GM18907 (cell line): ENCODE results near the gene BICRA.
A peak's percentile ranks its signal among the peaks of the same experiment; 100 is the strongest.

Experiments used
- ATAC-seq: cut with Tn5 transposase; IDR thresholded peaks from one replicate; pipeline ENCODE4 v1.9.1; 2021; ENCODE audit warnings: mild to moderate bottlenecking, moderate library complexity; ENCODE audit not compliant: unreplicated experiment

Gene BICRA

DNA sequence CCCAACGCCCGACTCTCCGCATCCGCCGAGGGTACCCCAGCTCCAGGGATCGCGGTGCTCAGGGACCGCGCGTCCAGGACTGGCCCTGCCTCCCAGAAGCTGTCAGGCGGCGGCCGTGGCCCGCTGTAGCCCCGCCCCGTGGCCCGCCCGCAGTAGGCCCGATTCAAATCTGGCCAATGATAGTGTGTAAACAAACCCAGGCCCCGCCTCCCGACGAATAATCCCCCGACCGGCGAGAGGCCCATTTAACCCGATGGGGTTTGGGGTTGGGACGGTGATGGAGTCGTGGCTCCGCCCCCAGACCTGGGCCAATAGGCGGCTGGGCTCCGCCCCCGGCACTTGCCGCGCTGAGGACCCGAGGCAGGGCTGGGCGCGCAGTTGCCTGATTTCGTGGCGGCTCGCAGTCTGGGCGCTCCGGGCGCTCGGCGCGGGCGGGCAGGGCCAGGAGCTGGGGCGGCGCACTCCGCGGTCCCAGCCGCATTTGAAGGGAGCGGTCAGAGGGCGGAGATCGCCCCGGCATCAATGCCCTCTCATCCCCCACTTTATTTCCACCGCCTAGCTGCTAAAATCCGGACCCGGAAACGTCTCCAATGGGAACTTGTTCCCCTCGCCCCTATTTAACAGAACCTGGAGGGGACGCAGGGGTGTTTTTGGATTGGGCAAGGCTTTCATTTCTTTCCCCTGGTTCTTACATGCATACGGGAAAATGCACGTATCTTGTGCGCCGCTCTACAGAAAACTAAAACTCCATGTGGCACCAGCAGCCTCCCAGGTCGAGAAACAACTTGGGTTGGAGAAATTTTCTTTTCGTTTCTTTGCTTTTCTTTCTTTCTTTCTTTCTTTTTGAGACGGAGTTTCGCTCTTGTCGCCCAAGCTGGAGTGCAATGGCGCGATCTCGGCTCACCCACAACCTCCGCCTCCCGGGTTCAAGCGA lies 8.4 kb upstream of the BICRA start:
- ATAC-seq = peak; percentile 91

DNA sequence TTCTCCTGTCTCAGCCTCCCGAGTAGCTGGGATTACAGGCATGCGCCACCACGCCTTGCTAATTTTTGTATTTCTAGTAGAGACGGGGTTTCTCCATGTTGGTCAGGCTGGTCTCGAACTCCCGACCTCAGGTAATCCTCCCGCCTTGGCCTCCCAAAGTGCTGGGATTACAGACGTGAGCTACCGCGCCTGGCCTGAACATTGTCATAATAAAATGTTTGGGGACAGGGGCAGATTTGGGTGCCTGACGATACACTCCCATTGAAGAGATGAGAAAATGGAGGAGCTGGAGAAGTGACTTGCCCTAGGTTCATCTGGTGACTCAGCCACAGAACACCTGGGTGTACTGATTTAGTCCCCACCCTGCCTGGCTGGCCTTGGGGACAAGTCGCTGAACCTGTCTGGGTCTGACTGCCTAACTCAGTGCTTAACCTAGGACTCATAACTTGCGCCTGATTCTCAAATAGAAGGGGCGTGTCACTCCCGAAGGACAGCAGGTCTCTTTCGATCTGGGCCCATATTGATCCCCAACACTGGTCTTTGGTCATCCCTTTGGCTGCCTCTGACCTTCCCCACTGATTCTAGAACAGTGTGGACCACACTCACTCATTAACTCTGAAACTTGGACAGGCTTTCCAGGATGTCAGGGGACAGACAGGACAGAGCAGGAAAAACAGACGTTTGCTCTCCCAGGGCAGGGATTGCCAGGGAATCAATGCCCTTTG lies 7.6 kb upstream of the BICRA start:
- ATAC-seq = no peak

DNA sequence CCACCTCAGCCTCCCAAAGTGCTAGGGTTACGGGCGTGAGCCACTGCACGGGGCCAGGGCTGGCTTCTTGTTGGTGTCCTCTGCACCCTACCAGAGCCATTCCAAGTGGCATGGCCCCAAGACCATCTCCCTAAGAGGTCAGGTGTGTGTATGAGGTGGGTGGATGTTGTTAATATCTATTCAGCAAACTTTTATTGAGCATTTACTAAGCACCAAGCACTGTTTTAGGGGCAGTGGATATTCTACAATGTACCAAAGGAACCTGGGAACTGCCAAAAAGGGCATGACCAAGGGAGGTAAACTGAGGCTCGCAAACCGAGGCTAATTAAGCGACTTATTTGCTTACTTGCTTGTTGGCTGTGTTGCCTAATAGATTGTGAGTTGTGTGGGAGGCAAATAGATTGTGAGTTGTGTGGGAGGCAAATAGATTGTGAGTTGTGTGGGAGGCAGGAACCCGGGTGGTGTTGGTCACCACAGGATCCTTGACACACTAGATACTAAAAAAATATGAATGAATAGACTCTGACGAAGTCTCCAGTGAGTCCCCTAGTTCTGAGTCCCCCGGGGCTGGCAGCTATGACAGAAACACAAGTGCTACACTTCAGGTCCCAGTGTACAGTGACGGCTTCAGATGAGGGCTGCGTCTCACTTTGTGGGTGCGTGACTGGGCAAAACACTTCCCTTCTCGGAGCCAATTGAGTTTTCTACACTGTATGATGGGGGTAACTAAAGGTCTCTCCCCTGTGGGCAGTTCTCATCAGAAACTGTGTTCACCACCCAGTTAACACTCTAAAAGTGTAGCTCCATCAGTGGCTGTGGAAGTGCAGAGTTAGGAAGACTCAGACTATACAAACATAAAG lies 5.0 kb upstream of the BICRA start:
- no peak for ATAC-seq

DNA sequence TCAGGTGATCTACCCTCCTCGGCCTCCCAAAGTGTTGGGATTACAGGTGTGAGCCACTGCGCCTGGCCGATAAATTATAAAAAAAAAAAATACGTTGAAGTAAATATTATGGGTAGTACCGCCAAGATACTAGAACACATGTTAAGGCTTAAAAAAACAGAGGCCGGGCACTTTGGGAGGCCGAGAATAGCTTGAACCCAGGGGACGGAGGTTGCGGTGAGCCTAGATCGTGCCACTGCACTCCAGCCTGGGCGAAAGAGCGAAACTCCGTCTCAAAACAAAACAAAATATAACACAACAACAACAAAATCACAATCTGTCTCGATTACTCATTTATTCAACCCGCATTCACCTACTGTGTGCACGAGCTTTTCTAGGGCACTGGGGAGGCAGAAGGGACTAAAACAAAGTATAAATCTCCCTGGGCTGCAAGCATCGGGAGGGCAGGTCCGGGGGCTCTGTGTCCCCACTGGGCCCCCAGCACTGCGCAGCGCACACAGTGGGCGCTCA lies 1.3 kb upstream of the BICRA start:
- ATAC-seq = no peak

DNA sequence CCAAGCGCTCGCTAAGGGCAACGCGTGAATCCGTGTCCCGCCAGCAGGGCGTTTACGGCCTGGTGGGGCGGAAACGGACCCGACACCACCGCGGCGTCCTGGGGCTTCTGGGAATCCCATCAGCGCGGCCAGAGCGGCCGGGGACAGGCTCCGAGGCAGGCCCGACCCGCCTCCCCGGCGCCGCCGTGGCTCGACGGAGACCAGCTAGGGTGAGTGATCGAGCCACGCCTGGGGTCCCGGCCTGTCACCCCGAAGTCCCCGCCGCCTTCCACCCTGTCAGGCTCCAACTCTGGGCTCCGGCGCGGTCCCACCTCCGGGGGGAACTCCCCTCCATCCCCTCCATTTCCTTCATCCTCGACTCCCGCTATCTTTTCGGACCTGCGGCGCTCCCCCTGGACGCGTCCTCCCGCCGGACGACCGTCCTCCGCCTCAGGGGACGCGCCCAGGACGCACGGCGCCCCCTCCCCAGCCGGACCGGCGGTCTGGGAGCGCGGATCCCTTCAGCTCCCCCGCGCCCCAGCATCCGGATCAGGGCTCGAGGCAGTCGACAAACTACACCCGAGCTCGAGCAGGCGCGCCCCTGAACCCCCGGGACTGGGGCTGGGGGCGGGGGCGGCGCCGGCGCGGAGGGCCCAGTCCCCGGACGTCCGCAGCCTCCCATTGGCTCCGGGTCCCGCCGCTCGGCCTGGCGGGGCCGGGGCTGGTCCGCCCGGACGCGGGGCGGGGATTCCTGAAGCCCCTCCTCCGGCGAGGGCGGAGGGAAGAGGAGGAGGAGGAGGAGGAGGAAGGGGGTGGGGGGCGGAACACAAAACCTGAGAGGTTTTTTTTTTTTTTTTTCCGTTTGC lies 638 bp upstream of the BICRA start:
- peak; percentile 79 for ATAC-seq

DNA sequence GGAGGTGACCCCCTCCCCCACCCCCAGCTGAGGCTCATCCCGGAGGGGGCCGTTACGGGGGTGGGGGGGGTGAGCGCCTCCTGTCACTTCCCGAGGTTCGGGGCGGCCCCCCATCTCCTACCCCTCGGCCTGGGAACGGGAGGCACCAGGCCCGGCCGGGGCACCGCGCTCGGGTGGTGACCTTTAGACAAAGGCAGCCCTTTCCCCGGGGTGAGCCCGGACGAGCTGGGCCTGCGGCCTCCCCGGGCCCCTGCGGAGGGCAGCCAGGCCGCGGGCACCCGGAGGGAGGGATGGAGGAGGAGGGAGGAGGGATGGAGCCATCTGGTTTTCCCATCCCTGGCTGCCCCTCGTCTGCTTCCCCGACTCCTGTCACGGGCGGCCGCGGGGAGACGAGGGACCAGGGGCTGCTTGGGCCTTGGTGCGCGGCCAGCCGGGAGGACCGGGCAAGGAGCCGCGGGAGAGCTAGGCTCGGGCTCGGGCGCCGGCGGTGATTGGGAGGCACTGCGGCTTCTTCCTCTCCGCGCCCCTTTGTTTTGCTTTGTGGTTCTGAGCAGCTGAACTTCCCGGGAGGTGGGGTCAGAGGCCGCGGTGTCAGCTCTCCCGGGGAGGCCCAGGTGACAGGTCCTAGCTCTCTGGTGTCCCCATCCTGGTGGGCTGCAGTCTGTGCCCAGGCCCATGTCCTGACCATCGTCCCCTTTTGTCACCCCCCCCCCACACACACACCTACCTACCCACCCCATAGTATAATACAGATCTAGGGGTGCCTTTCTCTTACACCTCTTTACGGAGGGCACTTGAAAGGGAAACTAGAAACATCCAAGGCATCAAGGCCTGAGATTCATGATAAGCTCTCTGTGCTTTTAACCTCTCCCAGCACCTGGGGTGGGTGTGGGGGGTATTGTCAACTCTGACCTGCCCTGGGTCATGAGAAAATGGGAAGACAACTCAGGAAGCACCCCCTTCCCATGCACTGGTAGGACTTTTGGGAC lies 1.3 kb downstream of the BICRA start:
- ATAC-seq = no peak

DNA sequence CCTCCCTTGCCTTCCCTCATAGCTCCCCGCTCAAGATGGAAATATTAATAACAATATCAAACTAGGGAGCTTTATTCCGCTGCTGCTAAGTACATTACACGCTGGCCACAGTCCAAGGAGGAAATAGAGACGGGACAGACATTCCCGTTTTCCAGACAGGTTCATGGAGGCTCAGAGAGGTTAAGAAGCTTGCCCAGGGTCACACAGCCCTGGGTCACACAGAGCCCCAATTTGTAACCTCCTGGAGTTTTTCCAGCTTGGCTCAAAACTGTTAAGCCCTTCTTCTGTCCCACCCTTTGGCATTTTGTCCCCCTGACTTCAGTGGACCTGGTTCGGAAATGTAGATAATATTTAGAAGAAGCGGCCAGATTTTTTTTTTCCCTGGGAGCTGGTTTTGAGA lies 2.0 kb downstream of the BICRA start:
- ATAC-seq = no peak

DNA sequence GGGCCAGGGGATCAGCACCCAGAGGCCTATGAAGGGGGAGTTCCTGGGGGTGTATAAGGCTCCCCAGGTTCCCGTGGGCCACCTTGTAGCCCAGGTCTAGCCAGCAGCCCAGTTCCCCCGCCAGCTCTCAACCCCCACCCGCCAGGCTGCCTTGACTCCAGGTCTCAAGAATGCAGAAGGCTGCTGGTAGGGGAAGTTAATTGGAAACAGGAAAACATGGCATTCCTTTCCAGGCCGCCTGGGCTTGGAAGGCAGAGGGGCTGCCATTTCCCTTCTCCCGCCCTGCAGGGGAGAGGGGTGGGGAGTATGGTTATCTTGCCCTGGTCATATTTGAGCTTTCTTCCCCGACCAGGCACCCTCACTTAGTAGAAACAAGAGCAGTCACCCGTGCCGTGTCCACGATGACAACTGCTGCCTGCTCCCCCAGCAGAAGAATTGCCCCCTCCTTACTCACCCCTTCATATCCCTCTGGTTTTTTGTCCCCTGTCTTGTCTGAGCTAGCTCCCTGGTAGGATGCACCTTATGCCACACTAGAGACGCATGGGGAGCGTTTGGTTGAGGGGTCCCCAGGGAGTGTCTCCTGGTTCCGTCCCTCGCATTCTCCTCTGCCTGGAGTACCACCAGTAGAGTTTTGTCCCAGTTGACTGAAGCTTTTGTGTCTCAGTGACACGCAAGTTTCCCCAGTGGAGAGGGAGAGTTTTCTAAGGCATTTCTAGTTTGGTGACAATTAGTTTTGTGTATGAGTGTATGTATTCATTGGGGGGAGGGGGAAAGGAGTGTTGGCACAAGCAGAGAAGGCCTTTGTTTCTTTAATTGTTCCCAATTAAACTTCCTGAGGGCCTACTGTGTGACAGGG lies 4.5 kb downstream of the BICRA start:
- no peak for ATAC-seq

DNA sequence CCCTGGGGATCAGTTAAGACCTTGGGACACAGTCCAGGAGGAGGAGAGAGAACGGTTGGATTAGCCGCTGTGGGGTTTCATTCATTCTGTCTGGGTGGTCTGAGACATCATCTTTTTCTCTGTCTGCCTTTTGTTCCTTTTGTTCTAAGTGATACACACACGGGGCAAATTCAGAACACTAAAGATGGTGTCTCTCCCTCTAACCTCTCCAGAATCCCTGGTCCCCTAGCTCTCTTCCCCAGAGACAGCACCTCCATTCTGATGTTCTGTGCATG lies 5.0 kb downstream of the BICRA start:
- no peak for ATAC-seq

DNA sequence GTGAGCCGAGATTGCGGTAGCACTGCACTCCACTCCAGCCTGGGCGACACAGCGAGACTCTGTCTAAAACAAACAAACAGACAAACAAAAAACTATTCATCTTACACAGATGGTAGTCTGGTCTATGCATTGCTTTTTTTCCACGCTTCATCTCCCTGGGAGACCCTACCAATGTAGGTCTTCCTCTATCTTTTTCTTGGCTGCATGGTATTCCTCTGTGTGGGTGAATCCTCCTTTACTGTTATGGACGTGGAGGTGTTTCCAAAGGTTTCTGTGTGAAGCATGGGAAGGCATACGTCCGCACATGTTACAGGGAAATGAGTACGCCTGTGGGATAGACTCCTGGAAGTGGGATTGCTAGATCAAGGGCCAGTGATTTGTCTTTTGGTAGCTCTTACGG lies 5.6 kb downstream of the BICRA start:
- ATAC-seq = no peak

DNA sequence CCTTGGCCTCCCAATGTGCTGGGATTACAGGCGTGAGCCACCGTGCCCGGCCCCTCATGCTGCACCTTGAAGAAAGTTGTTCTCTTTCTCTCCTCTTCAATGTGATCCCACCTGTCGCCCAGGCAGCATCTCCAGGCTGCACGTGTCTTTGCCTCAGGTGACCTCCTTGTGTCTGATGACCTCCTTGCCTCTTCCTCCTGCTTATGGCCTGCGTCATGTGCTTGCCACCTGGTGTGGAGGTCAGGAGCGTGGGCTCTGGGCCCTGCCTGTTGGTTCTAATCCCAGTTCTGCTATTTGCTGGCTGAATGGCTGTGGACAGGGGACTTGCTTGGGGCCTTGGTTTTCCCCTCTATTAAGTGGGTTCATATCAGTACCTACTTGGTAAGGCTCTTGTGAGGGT lies 6.3 kb downstream of the BICRA start:
- ATAC-seq = no peak

DNA sequence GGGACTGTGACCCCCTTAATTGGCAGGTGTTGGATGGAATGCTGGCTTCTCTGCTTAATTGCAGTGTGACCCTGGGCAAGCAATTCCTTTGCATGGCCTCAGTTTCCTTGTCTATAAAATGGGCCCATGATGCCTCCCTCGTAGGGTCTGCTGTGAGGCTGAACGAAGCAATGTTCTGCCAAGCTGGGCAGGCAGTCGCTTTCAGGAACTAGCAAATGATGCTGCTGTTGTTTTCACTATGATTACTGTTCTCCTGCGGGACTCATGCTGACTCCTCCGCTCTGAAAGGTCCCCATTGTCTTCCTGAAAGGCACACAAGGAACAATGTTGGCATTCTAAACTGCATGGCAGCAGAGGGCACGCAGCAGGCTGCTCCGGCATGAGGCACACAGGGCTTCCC lies 6.8 kb downstream of the BICRA start:
- no peak for ATAC-seq

DNA sequence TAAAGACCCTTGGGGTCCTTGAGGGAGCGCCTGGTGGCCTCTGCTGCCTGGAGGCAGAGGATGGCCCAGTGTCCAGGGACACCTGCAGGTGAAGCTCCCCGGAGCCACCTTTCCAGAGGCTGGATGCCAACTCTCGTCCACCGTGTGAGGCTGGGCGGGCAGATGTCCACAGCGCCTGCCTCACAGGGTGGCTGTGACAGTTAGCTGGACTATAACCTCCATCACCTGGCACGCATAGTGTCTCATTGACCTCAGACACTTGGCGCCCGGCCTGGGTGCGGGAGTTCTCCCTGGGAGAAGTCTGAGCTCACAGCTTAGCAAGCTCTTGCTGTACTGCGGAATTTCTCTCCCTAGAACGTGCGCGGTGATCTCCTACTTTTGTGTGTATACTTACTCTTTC lies 9.8 kb downstream of the BICRA start:
- no peak for ATAC-seq

DNA sequence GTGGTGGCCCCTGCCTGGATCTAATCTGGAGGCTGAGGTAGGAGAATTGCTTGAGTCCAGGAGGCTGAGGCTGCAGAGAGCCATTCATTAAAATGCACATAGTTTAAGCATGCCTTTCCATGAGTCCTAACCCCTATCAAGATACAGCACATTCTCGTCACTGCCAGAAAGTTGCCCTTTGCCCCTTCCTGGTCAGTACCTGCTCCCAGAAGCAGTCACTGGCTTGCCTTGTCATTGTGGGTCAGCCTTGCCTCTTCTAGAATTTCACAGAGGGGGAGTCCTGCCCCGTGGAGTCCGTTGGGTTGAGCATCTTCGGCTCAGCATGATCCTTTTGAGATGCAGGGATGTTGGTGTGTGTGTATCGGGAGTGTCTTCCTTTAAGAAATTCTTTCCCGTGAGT lies 10.8 kb downstream of the BICRA start:
- no peak for ATAC-seq

DNA sequence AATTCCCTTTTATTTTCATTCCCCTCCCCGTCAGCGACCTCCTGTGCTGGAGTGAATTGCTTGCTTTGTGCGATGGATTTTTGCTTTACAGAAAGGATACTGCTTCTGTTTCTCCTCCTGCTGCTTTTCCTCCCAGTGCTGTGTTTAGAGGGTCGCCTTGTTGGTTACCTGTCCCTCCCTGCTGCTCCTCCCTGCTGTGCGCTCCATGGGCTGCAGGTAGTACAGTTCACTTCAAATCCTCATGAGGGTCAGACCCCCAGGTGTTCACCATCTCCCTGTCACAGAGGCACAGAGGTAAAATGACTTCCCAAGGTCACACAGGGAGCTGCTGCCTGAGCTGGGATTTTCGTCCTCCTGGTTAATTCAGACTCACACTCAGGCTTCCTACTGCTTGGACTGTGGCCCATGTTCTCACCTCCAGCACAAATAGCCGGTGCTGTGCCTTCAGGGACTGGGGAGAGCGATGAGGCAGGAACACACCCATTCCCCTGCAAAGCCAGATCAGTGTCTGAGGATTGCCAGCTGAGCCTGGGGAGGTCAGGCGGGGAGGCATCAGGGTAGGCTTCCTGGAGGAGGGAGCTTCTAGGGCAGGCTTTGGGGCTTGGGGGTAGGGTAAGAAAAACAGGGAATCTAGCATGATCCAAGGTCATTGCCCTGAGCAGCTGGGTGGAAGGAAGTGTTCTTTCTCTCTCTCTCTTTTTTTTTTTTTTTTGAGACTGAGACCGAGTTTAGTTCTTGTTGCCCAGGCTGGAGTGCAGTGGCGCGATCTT lies 14.4 kb downstream of the BICRA start:
- ATAC-seq = no peak

DNA sequence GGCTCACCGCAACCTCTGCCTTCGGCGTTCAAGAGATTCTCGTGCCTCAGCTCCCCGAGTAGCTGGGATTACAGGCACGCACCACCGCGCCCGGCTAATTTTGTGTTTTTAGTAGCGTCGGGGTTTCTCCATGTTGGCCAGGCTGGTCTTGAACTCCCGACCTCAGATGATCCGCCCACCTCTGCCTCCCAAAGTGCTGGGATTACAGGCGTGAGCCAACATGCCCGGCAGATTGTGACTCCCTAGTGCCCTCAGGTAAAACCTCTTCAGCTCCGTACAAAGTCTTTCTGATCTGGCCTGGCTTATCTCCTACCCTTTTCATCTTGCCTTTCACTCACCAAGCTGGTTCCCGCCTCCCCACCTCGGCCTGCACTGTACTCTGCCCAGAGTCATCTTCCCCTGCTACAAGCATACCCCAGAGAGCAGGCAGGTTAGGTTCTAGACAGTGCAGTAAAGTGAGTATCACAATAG lies 15.0 kb downstream of the BICRA start:
- no peak for ATAC-seq

DNA sequence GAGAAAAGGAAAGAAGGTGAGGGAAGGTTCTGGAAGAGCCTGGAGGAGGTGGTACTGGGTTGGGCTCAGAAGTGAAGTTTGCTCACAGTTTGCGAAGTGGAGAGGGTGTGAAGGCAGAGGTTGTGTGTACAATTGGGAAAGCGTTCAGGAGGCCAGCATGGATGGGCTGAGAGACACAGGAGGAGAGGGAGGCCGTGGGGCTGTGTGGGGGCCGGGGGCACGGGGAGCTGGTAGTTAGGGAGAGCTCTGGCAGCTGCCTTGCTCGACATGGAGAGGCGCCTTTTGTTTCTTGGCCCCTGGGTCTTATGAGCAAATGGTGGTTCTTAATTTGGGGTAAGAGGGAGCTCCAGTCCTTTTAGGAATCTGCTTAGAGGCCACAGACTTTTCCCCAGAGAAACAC lies 16.7 kb downstream of the BICRA start:
- ATAC-seq = no peak
